Liver (tissue), 9 donors: ENCODE data around the gene TMEM131. TPM values are rescaled to one million over a fixed set of nuclear protein-coding genes. Genes with fewer than 3 reads are reported as not detected.

Experiments
- DNase-seq: peaks from one replicate; pipeline ENCODE4 v3.0.0-alpha.2; 2017; ENCODE audit warnings: low spot score
- H3K27ac ChIP-seq, 2 donors: one replicate each; pipeline ENCODE4 v1.7.0; 2013; ENCODE audit warnings: inconsistent platforms in 2 of 2, low read length in 2 of 2, control low read depth in 1 of 2, low read depth in 1 of 2, mild to moderate bottlenecking in 1 of 2
- H3K27me3 ChIP-seq, 4 donors: one replicate each; pipeline versions ENCODE4 v1.6.1 to v1.7.0; 2013; ENCODE audit warnings: low read length in 3 of 4, inconsistent platforms in 1 of 4, mild to moderate bottlenecking in 1 of 4, moderate library complexity in 1 of 4; ENCODE audit not compliant: control insufficient read depth in 4 of 4, insufficient read depth in 4 of 4
- H3K36me3 ChIP-seq, 4 donors: one replicate each; pipeline versions ENCODE4 v1.6.1 to v1.7.0; 2013; ENCODE audit warnings: low read length in 3 of 4, mild to moderate bottlenecking in 3 of 4, low read depth in 1 of 4, moderate library complexity in 1 of 4; ENCODE audit not compliant: control insufficient read depth in 4 of 4, insufficient read depth in 3 of 4
- H3K4me1 ChIP-seq, 4 donors: one replicate each; pipeline versions ENCODE4 v1.6.1 to v1.7.0; 2013; ENCODE audit warnings: low read length in 3 of 4, mild to moderate bottlenecking in 3 of 4, moderate library complexity in 1 of 4; ENCODE audit not compliant: control insufficient read depth in 4 of 4, insufficient read depth in 4 of 4
- H3K4me3 ChIP-seq, 3 donors: one replicate each; pipeline versions ENCODE4 v1.6.1 to v1.7.0; 2013; ENCODE audit warnings: low read length in 3 of 3, control low read depth in 1 of 3, low read depth in 1 of 3, mild to moderate bottlenecking in 1 of 3
- H3K9ac ChIP-seq, 2 donors: one replicate each; pipeline ENCODE4 v1.7.0; 2013; ENCODE audit warnings: low read length in 2 of 2, mild to moderate bottlenecking in 2 of 2, moderate library complexity in 2 of 2, control low read depth in 1 of 2, low read depth in 1 of 2
- H3K9me3 ChIP-seq, 4 donors: one replicate each; pipeline versions ENCODE4 v1.6.1 to v1.7.0; 2013; ENCODE audit warnings: low read length in 3 of 4; ENCODE audit not compliant: control insufficient read depth in 4 of 4
- ATF3 ChIP-seq: IDR thresholded peaks from 2 replicates; pipeline ENCODE4 v1.6.1; 2016; ENCODE audit warnings: antibody characterized with exemption
- CTCF ChIP-seq: fragments of 150-350 bp; IDR thresholded peaks from 2 replicates; pipeline ENCODE4 v1.5.1; 2017; ENCODE audit warnings: improper control_type of control experiment, low read depth, low read length; ENCODE audit not compliant: missing input control
- EGR1 ChIP-seq, 2 donors: IDR thresholded peaks; 2 replicates each; pipeline ENCODE4 v1.6.1; 2016 to 2018; ENCODE audit warnings: antibody characterized with exemption in 2 of 2, low read depth in 2 of 2
- FOXA1 ChIP-seq: IDR thresholded peaks from 2 replicates; pipeline ENCODE4 v1.6.1; 2016; ENCODE audit warnings: antibody characterized with exemption
- FOXA2 ChIP-seq: IDR thresholded peaks from 2 replicates; pipeline ENCODE4 v1.6.1; 2016; ENCODE audit warnings: antibody characterized with exemption
- GABPA ChIP-seq, 2 donors: IDR thresholded peaks in 1 of 2; conservative IDR thresholded peaks in 1 of 2; 2 replicates each; pipeline ENCODE4 v1.6.1; 2016; ENCODE audit warnings: antibody characterized with exemption in 2 of 2, mild to moderate bottlenecking in 1 of 2, moderate library complexity in 1 of 2
- HNF4A ChIP-seq, 2 donors: conservative IDR thresholded peaks; 2 replicates each; pipeline ENCODE4 v1.6.1; 2016; ENCODE audit warnings: antibody characterized with exemption in 2 of 2, mild to moderate bottlenecking in 2 of 2
- HNF4G ChIP-seq: IDR thresholded peaks from 2 replicates; pipeline ENCODE4 v1.6.1; 2016; ENCODE audit warnings: antibody characterized with exemption
- JUND ChIP-seq, 2 donors: IDR thresholded peaks; 2 replicates each; pipeline ENCODE4 v1.6.1; 2016; ENCODE audit warnings: antibody characterized with exemption in 2 of 2
- MAX ChIP-seq: IDR thresholded peaks from 2 replicates; pipeline ENCODE4 v1.6.1; 2016; ENCODE audit warnings: antibody characterized with exemption
- NR2F2 ChIP-seq: IDR thresholded peaks from 2 replicates; pipeline ENCODE4 v1.6.1; 2016; ENCODE audit warnings: antibody characterized with exemption
- RAD21 ChIP-seq, 2 donors: IDR thresholded peaks; 2 replicates each; pipeline ENCODE4 v1.6.1; 2016; ENCODE audit warnings: antibody characterized with exemption in 2 of 2, mild to moderate bottlenecking in 2 of 2
- REST ChIP-seq: IDR thresholded peaks from 2 replicates; pipeline ENCODE4 v1.6.1; 2016; ENCODE audit warnings: antibody characterized with exemption, mild to moderate bottlenecking
- RXRA ChIP-seq, 2 donors: IDR thresholded peaks; 2 replicates each; pipeline ENCODE4 v1.6.1; 2017 to 2018; ENCODE audit warnings: antibody characterized with exemption in 2 of 2, mild to moderate bottlenecking in 1 of 2
- SP1 ChIP-seq: IDR thresholded peaks from 2 replicates; pipeline ENCODE4 v1.6.1; 2018; ENCODE audit warnings: antibody characterized with exemption, mild to moderate bottlenecking
- TAF1 ChIP-seq: conservative IDR thresholded peaks from 2 replicates; pipeline ENCODE4 v1.6.1; 2016; ENCODE audit warnings: antibody characterized with exemption, mild to moderate bottlenecking
- YY1 ChIP-seq: IDR thresholded peaks from 2 replicates; pipeline ENCODE4 v1.6.1; 2016; ENCODE audit warnings: antibody characterized with exemption, mild to moderate bottlenecking
- WGBS: extraction: QIAGEN DNeasy Blood & Tissue Kit; methylation state at CpG from one replicate; pipeline ENCODE4 v1.1.7; 2013; 5-methylcytosine and 5-hydroxymethylcytosine counted together
- polyA plus RNA-seq, 2 donors: library from polyadenylated mRNA; stranded (reverse) in 1 of 2; unstranded in 1 of 2; fragments of 200-250 nt in 1 of 2; fragments of >200 nt in 1 of 2; fragmentation: Nextera tagmentation in 1 of 2; extraction: Ambion mirVana in 1 of 2; gene quantifications; one replicate each; pipeline versions ENCODE4 v1.2.1 to v1.2.3, GENCODE V29; 2013 to 2015
- total RNA-seq, 2 donors: library from RNA; depleted of rRNA; stranded (reverse); fragments of >200 nt; gene quantifications; one replicate each; pipeline ENCODE4 v1.2.3, GENCODE V29; 2014
- donor health status: healthy.
- donor health status: healthy.
- donor health status: healthy.
- donor health status: healthy.
- donor health status: healthy.

Gene TMEM131
- total and polyA plus RNA-seq, 4 donors, result 6.1 to 22.8 (median 11.2) TPM

DNA sequence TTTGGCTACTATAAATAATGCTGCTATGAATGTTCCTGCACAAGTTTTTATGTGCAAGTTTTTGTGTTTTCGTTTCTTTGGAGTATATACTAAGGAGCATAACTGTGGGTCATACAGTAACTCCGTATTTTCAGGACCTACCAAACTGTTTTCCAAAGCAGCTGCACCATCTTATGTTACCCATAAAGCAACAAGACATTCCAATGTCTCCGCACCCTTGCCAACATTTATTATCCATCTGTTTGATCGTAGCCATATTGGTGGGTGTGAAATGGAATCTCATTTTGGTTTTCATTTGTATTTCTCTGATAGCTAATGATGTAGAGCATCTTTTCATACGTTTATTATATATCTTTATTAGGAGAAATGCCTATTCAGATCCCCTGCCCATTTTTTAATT, 13.8 kb downstream of the TMEM131 start (continued):
- TF ChIP-seq RAD21 (IDR thresholded peaks at IDR 0.05) (no peak), EGR1 (IDR thresholded peaks at IDR 0.05; ENCODE audit: low read depth in 2 of 2) (no peak), FOXA1 (no peak), RXRA (IDR thresholded peaks at IDR 0.05) (no peak), TAF1 (no peak), HNF4G (no peak), MAX (no peak), ATF3 (no peak), FOXA2 (no peak)

- Histone ChIP-seq H3K27ac (no peak overlapping the region), H3K9ac (no peak overlapping the region), H3K36me3 (no peaks in the 10 kb centered on the region), H3K9me3 (peaks cover 0 to 4% (median 2%) of the 10 kb centered on the region in 4 donors), H3K4me3 (no peak overlapping the region), H3K4me1 (peaks cover 3 to 7% (median 6%) of the 10 kb centered on the region in 4 donors), H3K27me3 (no peaks in the 10 kb centered on the region)
- no peak for DNase-seq
- WGBS, result 89% methylated on average over 2 of the region's 2 CpGs
- TF ChIP-seq CTCF, result no peak
- no peak for TF ChIP-seq NR2F2
- TF ChIP-seq REST, result no peak
- TF ChIP-seq HNF4A (conservative IDR thresholded peaks at IDR 0.05), result no peak
- TF ChIP-seq RXRA (IDR thresholded peaks at IDR 0.05), result no peak
- no peak for TF ChIP-seq TAF1
- TF ChIP-seq HNF4G, result no peak
- no peak for TF ChIP-seq SP1
- no peak for TF ChIP-seq FOXA2
- TF ChIP-seq YY1, result no peak
- TF ChIP-seq JUND (IDR thresholded peaks at IDR 0.05), result no peak
- no peak for TF ChIP-seq EGR1 (IDR thresholded peaks at IDR 0.05; ENCODE audit: low read depth in 2 of 2)
These were observed 15.8 kb downstream of the TMEM131 start for GRCh38 chr2:97979904-97980303.

GRCh38 chr2:97974471-97974870, 21.3 kb downstream of the TMEM131 start:
- no peak overlapping the region for H3K9ac ChIP-seq

More at GRCh38 chr2:97974471-97974870, 21.3 kb downstream of the TMEM131 start:
- TF ChIP-seq REST, result no peak
- TF ChIP-seq GABPA (IDR thresholded peaks at IDR 0.05 in 1 of 2, conservative IDR thresholded peaks at IDR 0.05 in 1 of 2), result no peak
- TF ChIP-seq EGR1 (IDR thresholded peaks at IDR 0.05; ENCODE audit: low read depth in 2 of 2), result no peak
- TF ChIP-seq FOXA1, result no peak
- TF ChIP-seq RAD21 (IDR thresholded peaks at IDR 0.05), result no peak
- TF ChIP-seq SP1, result no peak
- TF ChIP-seq HNF4A (conservative IDR thresholded peaks at IDR 0.05), result no peak
- TF ChIP-seq YY1, result no peak
- TF ChIP-seq HNF4G, result no peak
- TF ChIP-seq NR2F2, result no peak
- TF ChIP-seq MAX, result no peak
- Histone ChIP-seq H3K27me3 (no peaks in the 10 kb centered on the region), H3K9me3 (peaks cover 0 to 4% (median 2%) of the 10 kb centered on the region in 4 donors), H3K4me1 (peaks cover 6 to 20% (median 16%) of the 10 kb centered on the region in 4 donors), H3K4me3 (no peak overlapping the region), H3K27ac (no peak overlapping the region), H3K36me3 (no peaks in the 10 kb centered on the region)
- DNase-seq, result no peak
- WGBS, result 94% methylated on average over 1 of the region's 1 CpG
